ENCODE data around the gene KRTAP5-1.

Gene KRTAP5-1

DNA sequence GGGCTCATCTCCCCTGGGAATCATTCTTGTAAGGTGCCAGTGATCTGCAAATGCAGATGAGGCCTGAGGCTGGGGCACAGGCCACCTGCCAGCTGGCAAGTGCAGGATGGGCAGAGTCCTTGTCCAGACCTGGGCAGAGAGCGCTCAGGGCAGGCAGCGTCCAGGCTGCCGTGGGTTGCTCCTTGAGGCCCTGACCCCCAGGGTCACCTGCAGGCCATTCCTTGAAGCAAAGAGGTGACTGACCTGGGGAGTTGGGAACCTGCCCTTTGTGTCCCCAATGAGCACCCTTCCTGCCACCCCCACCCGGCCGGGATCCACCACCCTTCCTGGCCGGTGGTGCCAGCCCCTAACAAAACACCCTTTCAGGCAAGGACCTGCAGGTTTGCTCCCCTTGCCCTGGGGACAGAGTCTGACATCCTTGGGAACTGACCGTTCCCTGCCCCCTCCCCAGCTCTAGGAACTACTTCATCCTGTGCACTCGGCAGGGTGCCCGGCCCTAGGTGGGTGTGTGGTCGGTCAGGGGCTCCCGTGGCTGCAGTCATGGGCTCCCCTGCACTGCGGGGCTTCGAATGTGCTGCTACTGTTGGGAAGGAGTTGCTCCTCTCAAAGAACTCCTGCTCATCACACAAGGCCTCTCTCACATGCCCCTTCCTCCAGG, 41.3 kb downstream of the KRTAP5-1 start:
- Histone ChIP-seq H3K4me3 (ENCODE audit: low read length) (no peak overlapping the region), H3K36me3 (ENCODE audit: control insufficient read depth, insufficient read depth, low read length) (no peaks in the 10 kb centered on the region), H3K27ac (ENCODE audit: low read length) (no peak overlapping the region), H3K4me1 (ENCODE audit: control insufficient read depth, insufficient read depth, low read length) (peaks cover 8% of the 10 kb centered on the region), H3K9me3 (ENCODE audit: control insufficient read depth, insufficient read depth, low read length) (no peaks in the 10 kb centered on the region), H3K27me3 (ENCODE audit: control insufficient read depth, insufficient read depth, low read length) (peaks cover 6% of the 10 kb centered on the region)
- WGBS (ENCODE audit: insufficient coverage, insufficient read length) = no CpG with 5 or more reads among the region's 13 CpGs
- no peak for DNase-seq (ENCODE audit: low read depth, low spot score)

DNA sequence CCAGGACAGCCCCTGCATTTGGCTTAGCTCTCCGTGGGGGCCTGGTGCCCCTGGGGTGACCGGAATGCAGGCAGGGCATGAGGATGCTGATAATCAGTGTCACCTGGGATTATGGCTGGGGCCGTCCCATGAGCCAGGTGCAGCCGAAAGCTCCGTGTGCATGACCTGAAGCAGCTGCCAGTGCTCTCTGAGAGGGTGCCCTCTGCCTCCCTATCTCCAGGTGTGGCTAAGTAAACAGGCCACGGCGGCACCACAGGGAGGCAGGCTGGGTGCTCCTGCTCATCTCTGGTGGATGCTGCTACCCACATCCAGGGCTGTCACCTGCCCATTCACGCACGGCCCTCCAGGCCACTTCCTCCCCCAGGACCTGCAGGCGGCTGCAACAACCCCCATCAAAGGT, 42.8 kb downstream of the KRTAP5-1 start:
- Histone ChIP-seq H3K9me3 (ENCODE audit: control insufficient read depth, insufficient read depth, low read length) (no peaks in the 10 kb centered on the region), H3K4me1 (ENCODE audit: control insufficient read depth, insufficient read depth, low read length) (peaks cover 3% of the 10 kb centered on the region; the same call in 1 of the 2 replicates), H3K27me3 (ENCODE audit: control insufficient read depth, insufficient read depth, low read length) (peaks cover 3% of the 10 kb centered on the region; the same call in 1 of the 2 replicates), H3K36me3 (ENCODE audit: control insufficient read depth, insufficient read depth, low read length) (no peaks in the 10 kb centered on the region), H3K4me3 (ENCODE audit: low read length) (no peak overlapping the region), H3K27ac (ENCODE audit: low read length) (no peak overlapping the region)
- WGBS (ENCODE audit: insufficient coverage, insufficient read length) = no CpG with 5 or more reads among the region's 10 CpGs
- DNase-seq (ENCODE audit: low read depth, low spot score) = no peak

DNA sequence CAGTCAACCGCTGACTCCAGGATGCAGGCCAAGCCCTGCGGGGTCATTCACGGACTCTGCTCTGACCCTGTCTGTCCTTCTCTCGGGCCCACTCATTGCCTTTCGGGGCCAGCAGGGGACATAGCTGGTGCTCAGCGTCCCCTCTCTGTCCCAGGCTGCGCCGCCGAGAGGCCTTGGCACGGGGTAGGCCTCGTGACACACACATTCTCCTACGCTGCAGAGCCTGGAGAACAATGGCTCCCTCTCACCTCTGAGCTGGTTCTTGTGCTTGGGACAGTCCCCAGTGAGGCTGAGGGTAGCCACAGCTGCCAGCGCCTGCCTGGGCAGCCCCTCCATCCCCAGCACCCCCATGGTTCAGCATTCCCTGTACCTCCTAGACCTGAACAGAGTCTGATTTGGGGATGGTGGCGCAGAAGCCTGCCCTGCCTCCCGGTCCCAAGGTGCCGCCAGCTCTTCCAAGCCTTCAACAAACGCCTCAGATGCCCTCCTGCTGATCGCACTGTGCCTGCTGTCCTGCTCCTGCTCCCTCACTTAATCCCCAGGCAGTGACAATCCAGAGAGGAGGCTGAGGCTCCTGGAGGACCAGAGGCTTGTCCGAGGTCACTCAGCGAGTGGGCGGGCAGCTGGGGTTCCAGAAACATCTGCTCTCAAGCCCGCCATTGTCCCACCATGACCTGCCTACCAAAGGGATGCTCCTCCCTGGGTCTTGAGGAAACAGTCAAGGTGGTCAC, 43.4 kb downstream of the KRTAP5-1 start:
- Histone ChIP-seq H3K4me1 (ENCODE audit: control insufficient read depth, insufficient read depth, low read length) (peaks cover 3% of the 10 kb centered on the region; the same call in 1 of the 2 replicates), H3K27ac (ENCODE audit: low read length) (no peak overlapping the region), H3K4me3 (ENCODE audit: low read length) (no peak overlapping the region), H3K9me3 (ENCODE audit: control insufficient read depth, insufficient read depth, low read length) (no peaks in the 10 kb centered on the region), H3K27me3 (ENCODE audit: control insufficient read depth, insufficient read depth, low read length) (peaks cover 2% of the 10 kb centered on the region; the same call in 1 of the 2 replicates), H3K36me3 (ENCODE audit: control insufficient read depth, insufficient read depth, low read length) (no peaks in the 10 kb centered on the region)
- DNase-seq (ENCODE audit: low read depth, low spot score) = no peak
- no CpG with 5 or more reads among the region's 22 CpGs for WGBS (ENCODE audit: insufficient coverage, insufficient read length)

DNA sequence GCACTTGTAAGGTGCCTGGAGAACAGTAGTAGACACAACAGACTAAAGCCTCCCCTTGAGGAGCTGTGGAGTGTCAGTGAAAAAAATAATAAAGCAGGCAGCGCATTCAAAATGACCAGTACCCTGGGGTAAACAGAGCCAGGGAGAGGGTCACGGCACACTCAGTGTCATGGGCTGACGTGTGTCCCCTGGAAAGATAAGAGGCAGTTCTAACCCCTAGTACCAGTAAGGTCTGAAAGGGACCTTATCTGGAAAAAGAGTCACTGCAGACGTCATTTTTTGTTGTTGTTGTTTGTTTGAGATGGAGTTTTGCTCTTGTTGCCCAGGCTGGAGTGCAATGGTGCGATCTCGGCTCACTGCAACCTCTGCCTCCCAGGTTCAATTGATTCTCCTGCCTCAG, 45.0 kb downstream of the KRTAP5-1 start:
- no peak for DNase-seq (ENCODE audit: low read depth, low spot score)
- Histone ChIP-seq H3K4me3 (ENCODE audit: low read length) (no peak overlapping the region), H3K27ac (ENCODE audit: low read length) (no peak overlapping the region), H3K9me3 (ENCODE audit: control insufficient read depth, insufficient read depth, low read length) (no peaks in the 10 kb centered on the region), H3K4me1 (ENCODE audit: control insufficient read depth, insufficient read depth, low read length) (no peaks in the 10 kb centered on the region), H3K27me3 (ENCODE audit: control insufficient read depth, insufficient read depth, low read length) (peaks cover 2% of the 10 kb centered on the region; the same call in 1 of the 2 replicates), H3K36me3 (ENCODE audit: control insufficient read depth, insufficient read depth, low read length) (no peaks in the 10 kb centered on the region)
- no CpG with 5 or more reads among the region's 6 CpGs for WGBS (ENCODE audit: insufficient coverage, insufficient read length)

DNA sequence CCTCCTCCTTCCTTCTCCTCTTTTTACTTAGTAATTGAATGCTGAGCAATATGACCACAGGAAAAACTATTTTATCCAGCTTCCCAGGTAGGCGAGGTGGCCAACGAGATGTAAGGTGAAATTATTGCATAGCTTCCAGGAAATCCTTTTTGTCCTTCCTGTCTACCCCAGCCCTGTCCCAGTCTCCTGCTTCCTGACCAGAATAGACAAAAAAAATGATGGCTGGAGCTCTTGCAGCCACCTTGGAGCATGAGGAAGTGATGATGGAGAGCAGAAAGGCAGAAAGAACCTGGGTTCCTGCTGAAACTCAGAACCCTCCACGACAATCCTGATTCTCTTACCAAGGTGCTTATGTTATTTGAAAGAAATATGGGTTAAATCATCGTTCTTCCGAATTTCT, 46.9 kb downstream of the KRTAP5-1 start:
- H3K36me3 ChIP-seq (ENCODE audit: control insufficient read depth, insufficient read depth, low read length) = no peaks in the 10 kb centered on the region
- no peaks in the 10 kb centered on the region for H3K4me1 ChIP-seq (ENCODE audit: control insufficient read depth, insufficient read depth, low read length)
- H3K4me3 ChIP-seq (ENCODE audit: low read length) = no peak overlapping the region
- DNase-seq (ENCODE audit: low read depth, low spot score) = no peak
- H3K27ac ChIP-seq (ENCODE audit: low read length) = no peak overlapping the region
- H3K9me3 ChIP-seq (ENCODE audit: control insufficient read depth, insufficient read depth, low read length) = no peaks in the 10 kb centered on the region
- H3K27me3 ChIP-seq (ENCODE audit: control insufficient read depth, insufficient read depth, low read length) = peaks cover 2% of the 10 kb centered on the region; the same call in 1 of the 2 replicates
- WGBS (ENCODE audit: insufficient coverage, insufficient read length) = no CpG with 5 or more reads among the region's 5 CpGs

DNA sequence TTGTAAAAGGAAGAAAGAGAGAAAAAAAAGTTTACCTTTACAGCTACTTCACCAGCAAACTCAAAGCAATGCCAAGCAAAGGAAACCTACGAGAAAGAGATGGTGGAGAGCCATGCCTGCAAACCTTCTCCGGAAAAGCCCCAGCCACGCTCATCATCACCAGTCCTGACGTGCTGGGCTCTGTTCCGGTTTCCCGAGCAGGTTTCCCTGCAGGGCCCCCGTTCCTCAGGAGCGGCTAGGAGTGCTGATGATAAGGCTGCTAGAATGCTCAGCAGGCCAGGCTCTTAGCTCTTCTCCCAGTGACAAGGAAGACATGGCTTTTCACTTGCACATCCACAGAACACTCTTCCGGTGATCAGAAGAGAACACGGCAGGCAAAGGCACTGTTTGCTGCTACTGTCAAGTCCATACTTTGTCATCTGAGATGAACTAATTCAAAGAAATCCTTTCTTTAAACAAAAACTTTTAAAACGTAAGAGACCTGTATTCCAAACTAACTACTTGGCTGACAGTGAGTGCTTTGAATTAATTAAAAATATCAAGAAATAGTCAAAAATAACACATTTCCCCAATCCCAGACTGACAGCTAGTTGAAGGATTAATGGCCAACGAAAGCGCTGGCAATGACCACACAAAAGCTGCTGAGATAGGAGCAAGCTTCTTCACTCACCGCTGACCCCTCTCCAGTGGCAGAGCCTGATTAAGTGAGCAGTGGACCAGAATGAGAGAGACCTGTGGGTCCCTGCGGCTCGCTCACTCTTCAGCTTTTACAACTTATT, 48.8 kb downstream of the KRTAP5-1 start:
- DNase-seq (ENCODE audit: low read depth, low spot score) = no peak
- H3K36me3 ChIP-seq (ENCODE audit: control insufficient read depth, insufficient read depth, low read length) = no peaks in the 10 kb centered on the region
- no peak overlapping the region for H3K4me3 ChIP-seq (ENCODE audit: low read length)
- H3K9me3 ChIP-seq (ENCODE audit: control insufficient read depth, insufficient read depth, low read length) = no peaks in the 10 kb centered on the region
- WGBS (ENCODE audit: insufficient coverage, insufficient read length) = no CpG with 5 or more reads among the region's 16 CpGs
- peaks cover 2% of the 10 kb centered on the region; the same call in 1 of the 2 replicates for H3K27me3 ChIP-seq (ENCODE audit: control insufficient read depth, insufficient read depth, low read length)
- no peak overlapping the region for H3K27ac ChIP-seq (ENCODE audit: low read length)
- no peaks in the 10 kb centered on the region for H3K4me1 ChIP-seq (ENCODE audit: control insufficient read depth, insufficient read depth, low read length)

DNA sequence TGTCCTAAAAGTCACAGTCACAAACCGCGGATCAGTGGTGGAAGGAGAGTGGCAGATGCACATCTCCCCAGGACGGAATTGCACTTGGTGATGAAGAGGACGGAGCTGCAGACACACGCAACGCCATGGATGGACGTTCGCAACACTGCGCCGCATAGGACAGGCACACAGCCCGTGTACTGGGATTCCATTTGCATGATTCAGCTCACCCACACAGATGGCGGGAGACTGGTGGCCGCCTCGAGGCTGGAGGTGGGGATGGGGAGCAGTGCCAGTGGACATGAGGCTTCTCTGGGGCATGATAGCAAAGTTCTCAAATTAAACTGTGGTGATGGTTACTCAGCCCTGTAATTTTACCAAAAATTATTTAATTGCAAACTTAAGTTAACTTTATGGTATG, 50.4 kb downstream of the KRTAP5-1 start:
- WGBS (ENCODE audit: insufficient coverage, insufficient read length) = no CpG with 5 or more reads among the region's 14 CpGs

More for the DNA sequence above, 50.4 kb downstream of the KRTAP5-1 start:
- DNase-seq (ENCODE audit: low read depth, low spot score) = no peak
- H3K27ac ChIP-seq (ENCODE audit: low read length) = no peak overlapping the region
- H3K4me3 ChIP-seq (ENCODE audit: low read length) = no peak overlapping the region
- no peaks in the 10 kb centered on the region for H3K36me3 ChIP-seq (ENCODE audit: control insufficient read depth, insufficient read depth, low read length)
- no peaks in the 10 kb centered on the region for H3K9me3 ChIP-seq (ENCODE audit: control insufficient read depth, insufficient read depth, low read length)
- peaks cover 2% of the 10 kb centered on the region; the same call in 1 of the 2 replicates for H3K27me3 ChIP-seq (ENCODE audit: control insufficient read depth, insufficient read depth, low read length)
- no peaks in the 10 kb centered on the region for H3K4me1 ChIP-seq (ENCODE audit: control insufficient read depth, insufficient read depth, low read length)

Data from iPS DF 6.9 (cell line).